DND-41 (cell line): ENCODE data around the gene TPM2.

Experiments used
- CTCF ChIP-seq: IDR thresholded peaks from 2 replicates; pipeline ENCODE4 v1.5.1; 2012; ENCODE audit warnings: borderline replicate concordance, low read length, moderate library complexity, mild to moderate bottlenecking; ENCODE audit not compliant: poor library complexity, severe bottlenecking; ENCODE audit errors: extremely low read depth
- EZH2 ChIP-seq: IDR thresholded peaks from 3 replicates; pipeline ENCODE4 v1.6.1; 2012; ENCODE audit warnings: borderline replicate concordance, low read depth, mild to moderate bottlenecking, moderate library complexity, low read length, inconsistent platforms; ENCODE audit not compliant: severe bottlenecking

GRCh38 chr9:35665471-35665818 lies 24.3 kb downstream of the TPM2 start:
- TF ChIP-seq CTCF, result no peak
- no peak for TF ChIP-seq EZH2
